GM19035 (cell line): ENCODE results near the gene GP1BB.

Experiments
- ATAC-seq: cut with Tn5 transposase; IDR thresholded peaks from one replicate; pipeline ENCODE4 v1.9.1; 2021; ENCODE audit not compliant: unreplicated experiment

GP1BB gene

GRCh38 chr22:19739911-19740449 lies 16.6 kb downstream of the GP1BB start:
- no peak for ATAC-seq

- ATAC-seq = no peak
Observed at GRCh38 chr22:19740586-19740985, 17.2 kb downstream of the GP1BB start.

GRCh38 chr22:19741053-19741452 lies 17.7 kb downstream of the GP1BB start:
- ATAC-seq = no peak

GRCh38 chr22:19742160-19743066 lies 19.1 kb downstream of the GP1BB start:
- no peak for ATAC-seq

- no peak for ATAC-seq
Observed at GRCh38 chr22:19743081-19743480, 19.7 kb downstream of the GP1BB start.

GRCh38 chr22:19743651-19744050 lies 20.3 kb downstream of the GP1BB start:
- ATAC-seq = no peak

- no peak for ATAC-seq
Observed at GRCh38 chr22:19744350-19745006, 21.1 kb downstream of the GP1BB start.

GRCh38 chr22:19745155-19746101 lies 22.1 kb downstream of the GP1BB start:
- no peak for ATAC-seq

- ATAC-seq = no peak
Observed at GRCh38 chr22:19746726-19747125, 23.4 kb downstream of the GP1BB start.

GRCh38 chr22:19747551-19747950 lies 24.2 kb downstream of the GP1BB start:
- ATAC-seq = no peak

- ATAC-seq = no peak
Observed at GRCh38 chr22:19748139-19748538, 24.8 kb downstream of the GP1BB start.

GRCh38 chr22:19748991-19749664 lies 25.8 kb downstream of the GP1BB start:
- no peak for ATAC-seq

- no peak for ATAC-seq
Observed at GRCh38 chr22:19749876-19750275, 26.5 kb downstream of the GP1BB start.

- no peak for ATAC-seq
Observed at GRCh38 chr22:19750507-19751490, 27.5 kb downstream of the GP1BB start.

GRCh38 chr22:19751497-19752245 lies 28.3 kb downstream of the GP1BB start:
- ATAC-seq = no peak

GRCh38 chr22:19753090-19753842 lies 29.9 kb downstream of the GP1BB start:
- ATAC-seq = no peak

- no peak for ATAC-seq
Observed at GRCh38 chr22:19753996-19754700, 30.8 kb downstream of the GP1BB start.
